Right cardiac atrium (tissue), 5 donors: ENCODE results near the gene TSPAN9. TPM values are rescaled to one million over a fixed set of nuclear protein-coding genes. Genes with fewer than 3 reads are reported as not detected.

ENCODE experiments used
- ATAC-seq, 2 donors: fragments of 200-7000 bp; cut with Tn5 transposase; one replicate each; pipeline versions ENCODE4 v1.8.0 to v1.9.1; 2020; ENCODE audit warnings: moderate library complexity in 2 of 2, mild to moderate bottlenecking in 1 of 2
- DNase-seq, 3 donors: peaks; one replicate each; pipeline ENCODE4 v3.0.0-alpha.2; 2020
- H3K27ac ChIP-seq: one replicate; pipeline ENCODE4 v1.5.1; 2013; ENCODE audit warnings: mild to moderate bottlenecking, low read length, control low read depth, moderate library complexity
- H3K27me3 ChIP-seq: one replicate; pipeline ENCODE4 v1.6.1; 2013; ENCODE audit not compliant: control insufficient read depth, insufficient read depth
- H3K4me1 ChIP-seq: one replicate; pipeline ENCODE4 v1.6.1; 2013; ENCODE audit warnings: low read length; ENCODE audit not compliant: control insufficient read depth, insufficient read depth
- H3K4me3 ChIP-seq: one replicate; pipeline ENCODE4 v1.5.1; 2013; ENCODE audit warnings: low read length, control low read depth
- H3K9me3 ChIP-seq: one replicate; pipeline ENCODE4 v1.6.1; 2013; ENCODE audit warnings: low read length; ENCODE audit not compliant: control insufficient read depth
- WGBS: extraction: QIAGEN DNeasy Blood & Tissue Kit; methylation state at CpG from one replicate; pipeline ENCODE4 v1.1.7; 2013; 5-methylcytosine and 5-hydroxymethylcytosine counted together
- intact Hi-C, 4 donors: fragments of 100-400 bp; cut with DNase I; formaldehyde crosslinking; loops; one replicate each; pipeline versions ENCODE4 v1.11.0 to v1.14.0; 2022 to 2023
- polyA plus RNA-seq: library from polyadenylated mRNA; stranded (reverse); fragments of 200-250 nt; gene quantifications from one replicate; pipeline ENCODE4 v1.2.3, GENCODE V29; 2013
- total RNA-seq, 4 donors: library from RNA; stranded (reverse); fragmentation: NEBNext Ultra II Directional; extraction: Animal tissue kit (Norgen Biotek cat#: 25700); gene quantifications; one replicate each; pipeline ENCODE4 v1.2.1, GENCODE V29; 2021
- donor health status: healthy with polysubstance abuse.
- donor health status: DM: no; HTN: yes; CAD: no.
- donor health status: DM: no; HTN: no; CAD: no.
- donor health status: DM: no; HTN: yes; CAD: no; lungs with severe emphysema.
- donor health status: DM: yes; HTN: yes; CAD: no.

TSPAN9 gene
- total and polyA plus RNA-seq, 5 donors: 121 to 184 (median 161) TPM

DNA sequence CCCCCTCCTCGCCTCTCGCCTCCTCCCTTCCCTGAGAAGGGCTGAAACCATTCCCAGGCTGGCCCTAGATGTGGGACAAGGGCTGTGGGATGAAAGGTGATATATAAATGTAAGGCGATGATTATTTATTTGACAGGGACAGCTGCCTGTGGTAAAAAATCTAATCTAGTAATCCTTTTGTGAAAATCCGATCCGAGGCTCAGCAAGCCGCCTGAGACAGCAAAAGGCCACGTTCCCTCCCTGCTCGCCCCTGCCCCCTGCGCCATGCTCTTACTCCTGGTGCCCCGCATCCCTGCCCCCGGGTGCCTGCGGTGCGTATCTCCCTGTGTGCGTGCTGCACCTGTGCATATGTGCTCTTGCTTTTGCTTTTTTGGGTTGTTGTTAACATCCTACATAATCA, 65.2 kb downstream of the TSPAN9 start:
- H3K27ac ChIP-seq: no peak overlapping the region
- no peaks in the 10 kb centered on the region for H3K9me3 ChIP-seq
- intact Hi-C loops: loop anchor here in 2 of 4 donors (5.0 to 10.0 kb wide), 2 partner anchors 52 to 135 kb away; no protein-coding TSS in a partner anchor
- peaks cover 2% of the 10 kb centered on the region for H3K4me1 ChIP-seq
- ATAC-seq (no peak), DNase-seq (no peak)
- WGBS: 86% methylated on average over 14 of the region's 14 CpGs
- no peak overlapping the region for H3K4me3 ChIP-seq
- no peaks in the 10 kb centered on the region for H3K27me3 ChIP-seq

DNA sequence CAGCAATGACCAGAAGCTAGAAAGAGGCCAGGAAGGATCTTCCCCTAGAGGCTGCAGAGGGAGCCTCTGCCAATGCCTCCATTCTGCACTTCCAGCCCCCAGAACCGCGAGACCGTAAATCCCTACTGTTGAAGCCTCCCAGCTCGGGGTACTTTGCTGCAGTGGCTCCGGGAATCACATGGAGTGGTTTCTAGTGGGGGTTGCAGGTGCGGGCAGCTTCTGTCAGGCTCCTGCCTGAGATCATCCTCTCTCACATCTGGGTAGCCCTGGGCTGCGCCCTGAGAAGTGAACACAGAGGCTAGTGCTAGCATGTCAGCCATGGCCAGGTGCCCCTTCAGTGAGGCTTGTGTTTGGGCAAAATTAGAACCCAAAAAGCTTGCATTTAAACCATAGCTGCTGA, 67.3 kb downstream of the TSPAN9 start:
- Histone ChIP-seq H3K27ac (no peak overlapping the region), H3K27me3 (no peaks in the 10 kb centered on the region), H3K4me1 (peaks cover 9% of the 10 kb centered on the region), H3K9me3 (no peaks in the 10 kb centered on the region), H3K4me3 (no peak overlapping the region)
- intact Hi-C loops: loop anchor here in 2 of 4 donors (5.0 to 10.0 kb wide), 2 partner anchors 50 to 133 kb away; no protein-coding TSS in a partner anchor
- ATAC-seq (no peak), DNase-seq (no peak)
- WGBS: 94% methylated on average over 7 of the region's 7 CpGs

- ATAC-seq: peak; percentile 72 to 74
- intact Hi-C loops: loop anchor here in 2 of 4 donors (5.0 to 10.0 kb wide), 2 partner anchors 42 to 50 kb away; no protein-coding TSS in a partner anchor
- Histone ChIP-seq H3K27ac (no peak overlapping the region), H3K4me3 (no peak overlapping the region), H3K27me3 (no peaks in the 10 kb centered on the region), H3K9me3 (no peaks in the 10 kb centered on the region), H3K4me1 (peaks cover 9% of the 10 kb centered on the region)
- 67% methylated on average over 13 of the region's 13 CpGs for WGBS
- peak; percentile 66 to 80 (median 79) for DNase-seq
Measured at GRCh38 chr12:3145033-3145432, 67.9 kb downstream of the TSPAN9 start.

GRCh38 chr12:3145546-3146310, 68.5 kb downstream of the TSPAN9 start:
- ATAC-seq: no peak
- H3K9me3 ChIP-seq: no peaks in the 10 kb centered on the region
- intact Hi-C loops: loop anchor here in 2 of 4 donors (5.0 to 10.0 kb wide), 2 partner anchors 42 to 49 kb away; no protein-coding TSS in a partner anchor
- DNase-seq: no peak
- WGBS: 92% methylated on average over 22 of the region's 22 CpGs
- H3K4me1 ChIP-seq: peaks cover 14% of the 10 kb centered on the region
- H3K27ac ChIP-seq: no peak overlapping the region
- no peak overlapping the region for H3K4me3 ChIP-seq
- H3K27me3 ChIP-seq: no peaks in the 10 kb centered on the region

DNA sequence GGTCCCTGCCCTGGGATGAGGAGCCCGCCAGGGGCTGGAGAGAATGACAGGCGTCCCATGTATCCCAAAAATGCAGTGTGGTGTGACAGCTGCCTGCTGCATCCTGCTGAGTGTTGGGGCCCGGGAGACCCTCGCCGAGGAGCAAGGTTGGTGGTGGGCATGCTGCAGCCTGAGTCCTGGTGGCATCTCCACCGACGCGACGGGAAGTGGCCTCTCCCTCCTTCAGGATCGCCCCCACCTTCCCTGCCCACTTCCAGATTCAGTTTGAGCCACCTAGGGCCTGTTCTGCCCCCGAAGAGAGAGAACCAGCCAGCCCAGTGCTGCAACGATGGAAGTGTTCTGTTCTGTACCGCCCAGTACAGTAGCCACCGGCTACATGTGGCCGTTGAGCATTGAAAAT, 70.1 kb downstream of the TSPAN9 start:
- DNase-seq: no peak
- Histone ChIP-seq H3K9me3 (no peaks in the 10 kb centered on the region), H3K27me3 (no peaks in the 10 kb centered on the region), H3K27ac (no peak overlapping the region), H3K4me3 (no peak overlapping the region), H3K4me1 (peaks cover 21% of the 10 kb centered on the region)
- intact Hi-C loops: loop anchor here in 2 of 4 donors (5.0 to 10.0 kb wide), 2 partner anchors 40 to 48 kb away; no protein-coding TSS in a partner anchor
- WGBS: 86% methylated on average over 15 of the region's 15 CpGs
- ATAC-seq: no peak

DNA sequence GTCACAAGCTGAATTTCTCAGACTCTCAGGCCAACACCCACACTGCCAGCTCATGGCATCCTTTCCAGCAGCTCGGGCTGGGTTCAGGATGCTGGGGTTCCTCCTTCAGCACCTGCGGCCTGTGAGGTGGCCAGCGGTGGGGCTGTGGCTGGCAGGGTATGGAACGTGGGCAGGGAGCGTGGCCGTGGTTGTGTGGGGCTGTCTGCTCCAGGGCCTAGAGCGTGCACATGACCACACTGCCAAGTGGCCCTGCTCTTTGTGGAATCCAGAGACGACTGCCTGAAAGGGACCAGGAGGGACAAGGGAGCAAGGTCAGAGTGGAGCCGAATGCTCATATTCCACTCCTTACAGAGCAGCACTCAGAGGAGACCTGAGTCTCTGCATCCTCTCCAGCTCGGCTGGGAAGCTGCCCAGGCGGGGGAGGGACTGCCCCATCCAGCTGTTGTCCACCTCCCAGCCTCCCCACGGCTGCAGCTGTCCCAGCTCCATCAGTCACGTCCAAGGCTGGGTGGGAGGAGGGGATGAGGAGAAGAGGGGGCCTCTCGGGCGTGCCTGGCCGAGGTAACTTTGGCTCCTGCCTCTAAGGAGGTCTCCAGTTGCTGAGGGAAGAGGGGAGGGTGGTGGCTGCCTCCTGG, 71.3 kb downstream of the TSPAN9 start:
- H3K4me3 ChIP-seq: no peak overlapping the region
- no peaks in the 10 kb centered on the region for H3K27me3 ChIP-seq
- peaks cover 21% of the 10 kb centered on the region for H3K4me1 ChIP-seq
- intact Hi-C loops: loop anchor here in 2 of 4 donors (5.0 to 10.0 kb wide), 2 partner anchors 39 to 46 kb away; no protein-coding TSS in a partner anchor
- DNase-seq: peak; percentile 48 to 81 (median 77)
- H3K9me3 ChIP-seq: no peaks in the 10 kb centered on the region
- 52% methylated on average over 16 of the region's 16 CpGs for WGBS
- ATAC-seq: no peak
- no peak overlapping the region for H3K27ac ChIP-seq

- Histone ChIP-seq H3K27me3 (no peaks in the 10 kb centered on the region), H3K27ac (no peak overlapping the region), H3K4me1 (peaks cover 27% of the 10 kb centered on the region), H3K4me3 (no peak overlapping the region), H3K9me3 (no peaks in the 10 kb centered on the region)
- no peak for DNase-seq
- intact Hi-C loops: loop anchor here in 2 of 4 donors (5.0 to 10.0 kb wide), 2 partner anchors 38 to 45 kb away; no protein-coding TSS in a partner anchor
- WGBS: 66% methylated on average over 10 of the region's 10 CpGs
- peak in 1 of 2 donors; percentile 39 for ATAC-seq
Measured at GRCh38 chr12:3149515-3150307, 72.5 kb downstream of the TSPAN9 start.

- Histone ChIP-seq H3K27me3 (no peaks in the 10 kb centered on the region), H3K4me1 (peaks cover 27% of the 10 kb centered on the region), H3K4me3 (no peak overlapping the region), H3K27ac (no peak overlapping the region), H3K9me3 (no peaks in the 10 kb centered on the region)
- ATAC-seq (no peak), DNase-seq (no peak)
- intact Hi-C loops: no loop called here
- 53% methylated on average over 5 of the region's 5 CpGs for WGBS
Measured at GRCh38 chr12:3150308-3150670, 73.1 kb downstream of the TSPAN9 start.

DNA sequence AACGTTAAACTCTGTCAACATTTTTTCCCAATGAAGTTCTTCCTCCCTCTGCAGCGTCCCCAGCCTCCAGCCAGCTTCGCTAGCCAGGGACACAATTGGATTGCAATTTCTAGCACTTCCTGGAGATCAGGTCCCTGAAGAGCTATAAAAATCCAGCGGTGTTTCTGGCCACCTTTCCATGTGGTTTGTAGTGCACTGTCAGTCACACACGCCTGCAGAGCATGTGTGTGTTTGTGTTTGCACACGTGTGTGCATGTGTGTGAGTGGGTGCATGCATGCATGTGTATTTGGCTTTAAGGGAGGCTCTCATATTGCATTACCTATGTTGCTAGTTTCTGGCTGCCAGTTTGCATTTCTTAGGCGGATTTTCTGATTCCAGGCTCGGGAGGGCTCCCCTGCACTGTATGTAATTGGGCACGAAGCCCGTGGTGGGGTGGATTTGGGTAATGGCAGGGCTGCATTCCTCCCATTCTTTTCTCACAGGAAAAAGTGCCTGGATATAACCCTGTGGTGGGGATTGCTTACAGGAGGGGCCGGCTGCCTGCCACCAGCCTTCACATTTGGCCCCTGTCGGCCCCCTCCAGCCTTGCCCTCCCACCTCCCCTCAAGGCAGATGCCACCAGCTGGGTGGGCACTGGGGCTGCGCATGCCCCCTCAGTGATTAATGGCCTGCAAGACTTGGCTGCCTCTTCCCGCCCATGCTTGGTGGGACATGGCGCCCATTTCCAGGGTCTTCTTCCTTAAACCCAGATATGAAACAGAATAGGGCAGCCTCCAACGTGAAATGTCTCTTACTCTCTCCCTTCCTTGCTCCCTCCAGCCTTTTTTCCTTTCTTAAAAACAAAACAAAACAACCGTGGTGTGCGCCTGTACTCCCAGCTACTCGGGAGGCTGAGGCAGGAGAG, 74.0 kb downstream of the TSPAN9 start:
- no peaks in the 10 kb centered on the region for H3K9me3 ChIP-seq
- no peak overlapping the region for H3K27ac ChIP-seq
- intact Hi-C loops: no loop called here
- no peak overlapping the region for H3K4me3 ChIP-seq
- ATAC-seq (no peak), DNase-seq (peak in 1 of 3 donors; percentile 55)
- 28% methylated on average over 19 of the region's 19 CpGs for WGBS
- peaks cover 27% of the 10 kb centered on the region for H3K4me1 ChIP-seq
- H3K27me3 ChIP-seq: no peaks in the 10 kb centered on the region

DNA sequence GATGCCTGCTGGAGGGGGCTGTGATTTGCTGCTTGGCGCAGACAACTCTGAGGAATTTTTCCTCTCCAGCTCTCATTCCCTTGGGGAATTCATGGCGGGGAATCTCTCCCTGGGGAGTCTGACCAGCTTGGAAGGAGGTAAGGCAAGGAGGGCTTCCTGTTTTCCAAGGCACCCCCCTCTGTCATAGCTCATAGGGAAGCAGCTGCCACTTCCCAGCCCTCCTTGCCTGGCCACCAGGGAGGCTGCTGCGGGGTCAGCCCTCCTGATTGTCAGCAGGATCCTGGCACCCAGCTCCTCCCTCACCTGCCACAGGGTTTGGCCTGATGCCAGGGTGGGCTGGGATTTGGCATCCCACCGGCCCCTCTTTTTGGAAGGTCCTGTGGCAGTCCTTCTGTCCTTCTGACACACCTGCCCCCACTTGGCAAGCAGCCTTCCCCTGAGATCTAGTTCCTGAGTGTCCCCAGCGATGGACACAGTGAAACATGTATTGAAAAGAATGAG, 74.9 kb downstream of the TSPAN9 start:
- WGBS: 37% methylated on average over 5 of the region's 5 CpGs
- Histone ChIP-seq H3K9me3 (no peaks in the 10 kb centered on the region), H3K27ac (no peak overlapping the region), H3K4me3 (no peak overlapping the region), H3K27me3 (no peaks in the 10 kb centered on the region), H3K4me1 (peaks cover 27% of the 10 kb centered on the region)
- intact Hi-C loops: no loop called here
- ATAC-seq (peak; percentile 23 to 29), DNase-seq (peak in 2 of 3 donors; percentile 64 to 76)
